Body of pancreas (tissue), 4 donors: Measurements from ENCODE around the gene SYT14.

Experiments used
- CTCF ChIP-seq, 7 experiments: fragments of 450-650 bp in 4 of 7; fragments of 200-600 bp in 3 of 7; sonication (generic) in 3 of 7; IDR thresholded peaks; one replicate each; pipeline ENCODE4 v1.5.1; 2016 to 2019; ENCODE audit warnings: antibody characterized with exemption in 7 of 7
- POLR2A ChIP-seq, 3 donors: fragments of 450-650 bp; IDR thresholded peaks; one replicate each; pipeline ENCODE4 v1.6.1; 2016; ENCODE audit warnings: antibody characterized with exemption in 3 of 3, mild to moderate bottlenecking in 2 of 3

- no peak for TF ChIP-seq CTCF (IDR thresholded peaks at IDR 0.05)
- TF ChIP-seq POLR2A (IDR thresholded peaks at IDR 0.05) = no peak
These were observed 105.0 kb downstream of the SYT14 start for GRCh38 chr1:210043058-210043457.
